GM19099 (cell line): Measurements from ENCODE around the gene KEAP1.

ENCODE experiments used
- POLR2A ChIP-seq: IDR thresholded peaks from 3 replicates; pipeline ENCODE4 v1.6.1; 2011; ENCODE audit warnings: low read depth; ENCODE audit not compliant: insufficient read length; ENCODE audit errors: extremely low read depth

The KEAP1 gene

DNA sequence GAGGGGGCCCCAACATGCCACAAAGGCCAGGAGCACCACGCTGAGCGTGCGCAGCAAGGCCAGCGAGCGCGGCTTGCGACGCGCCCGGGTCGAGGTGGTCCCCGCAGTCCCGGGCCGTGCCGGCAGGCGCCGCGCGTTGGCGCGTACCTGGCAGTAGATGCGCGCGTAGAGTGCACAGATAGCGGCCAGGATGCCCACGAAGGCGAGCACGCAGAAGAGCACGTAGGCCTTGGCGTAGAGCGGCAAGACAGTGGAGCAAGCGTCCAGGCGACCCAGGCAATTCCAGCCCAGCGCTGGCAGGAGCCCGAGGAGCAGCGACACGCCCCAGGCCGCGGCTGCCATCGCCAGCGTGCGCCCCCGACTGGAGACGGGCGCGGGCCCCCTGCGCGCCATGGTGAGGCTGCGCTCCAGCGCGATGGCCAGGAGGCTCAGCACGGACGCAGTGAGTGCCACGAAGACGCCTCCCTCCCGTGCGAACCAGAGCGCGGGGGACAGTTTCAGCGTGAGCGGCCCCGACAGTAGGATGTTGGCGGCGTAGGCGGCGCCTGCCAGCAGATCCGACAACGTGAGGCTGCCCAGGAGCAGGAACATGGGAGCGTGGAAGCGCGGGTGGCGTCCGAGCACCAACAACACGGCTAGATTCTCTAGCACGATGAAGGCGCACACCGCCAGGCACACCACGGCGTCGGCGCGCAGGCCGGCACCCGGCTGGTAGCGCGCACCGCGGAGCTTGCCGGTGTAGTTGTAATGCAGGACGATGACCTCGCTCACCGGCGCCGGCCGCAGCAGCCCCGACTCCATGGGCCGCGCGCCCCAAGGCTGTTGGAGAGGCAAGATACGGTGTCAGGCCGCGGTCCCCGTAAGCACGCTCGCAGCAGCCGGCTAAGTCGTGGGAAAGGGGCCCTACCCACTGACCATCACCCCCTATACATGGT lies 11.3 kb upstream of the KEAP1 start:
- no peak for TF ChIP-seq POLR2A

DNA sequence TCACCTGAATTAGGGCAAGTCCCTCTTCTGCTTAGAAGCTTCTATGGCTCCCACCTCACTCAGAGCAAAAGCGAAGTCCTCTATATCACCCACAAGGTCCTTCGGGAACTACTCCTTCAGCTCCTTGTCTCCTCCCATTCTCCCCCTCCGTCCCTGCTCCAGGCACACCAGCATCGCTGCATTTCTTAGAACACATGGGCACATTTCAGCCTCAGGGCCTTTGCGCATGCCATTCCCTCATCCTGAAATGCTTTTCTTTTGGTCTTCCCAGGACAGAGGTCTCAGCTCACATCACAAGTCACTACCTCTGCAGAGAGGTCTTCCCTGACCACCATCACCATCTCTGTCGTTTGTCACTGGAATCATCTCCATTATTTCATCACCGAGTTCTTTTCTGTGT lies 10.1 kb upstream of the KEAP1 start:
- no peak for TF ChIP-seq POLR2A

GRCh38 chr19:10510301-10510802 lies 7.2 kb upstream of the KEAP1 start:
- no peak for TF ChIP-seq POLR2A

- no peak for TF ChIP-seq POLR2A
Measured at GRCh38 chr19:10508707-10509106, 5.6 kb upstream of the KEAP1 start.

DNA sequence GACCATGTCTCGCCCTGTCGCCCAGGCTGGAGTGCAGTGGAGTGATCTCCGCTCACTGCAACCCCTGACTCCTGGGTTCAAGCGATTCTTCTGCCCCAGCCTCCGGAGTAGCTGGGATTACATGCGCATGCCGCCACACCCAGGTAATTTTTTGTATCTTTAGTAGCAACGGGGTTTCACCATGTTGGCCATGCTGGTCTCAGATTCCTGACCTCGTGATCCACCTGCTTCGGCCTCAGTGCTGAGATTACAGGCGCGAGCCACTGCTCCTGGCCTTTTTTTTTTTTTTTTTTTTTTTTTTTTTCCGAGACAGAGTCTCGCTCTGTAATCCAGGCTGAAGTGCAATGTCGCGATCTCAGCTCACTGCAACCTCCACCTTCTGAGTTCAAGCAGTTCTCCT lies 4.9 kb upstream of the KEAP1 start:
- TF ChIP-seq POLR2A = no peak

GRCh38 chr19:10505583-10506229 lies 2.5 kb upstream of the KEAP1 start:
- no peak for TF ChIP-seq POLR2A

GRCh38 chr19:10502524-10503001 lies 593 bp downstream of the KEAP1 start:
- TF ChIP-seq POLR2A = peak; percentile 94

DNA sequence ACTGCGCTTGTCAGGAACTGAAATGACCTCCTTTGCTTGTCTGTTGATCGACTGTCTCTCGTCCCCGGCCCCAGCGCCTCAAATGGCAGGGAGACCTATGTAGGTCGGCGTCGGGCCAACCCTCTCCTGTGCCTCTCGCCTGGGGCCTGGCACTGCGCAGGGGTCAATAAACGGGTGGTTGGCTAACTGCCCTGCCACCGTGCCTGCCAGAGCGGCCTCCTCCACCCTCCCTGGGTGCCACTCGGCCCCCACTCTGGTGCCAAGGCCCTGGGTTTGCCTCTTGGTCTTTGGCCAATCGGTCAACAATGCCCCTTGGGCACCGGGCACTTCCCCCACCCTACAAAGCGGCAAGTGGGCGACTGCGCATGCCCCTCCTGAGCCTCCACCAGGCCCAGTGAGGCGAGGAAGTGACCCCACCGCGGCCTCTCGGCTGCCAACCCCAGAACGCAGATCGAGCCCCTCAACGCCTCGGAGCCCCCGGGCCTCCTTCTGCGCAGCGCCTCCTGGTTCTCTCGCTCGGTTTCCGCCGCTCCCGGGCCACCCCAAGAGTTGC lies 1.1 kb downstream of the KEAP1 start:
- no peak for TF ChIP-seq POLR2A

GRCh38 chr19:10500247-10500592 lies 2.9 kb downstream of the KEAP1 start:
- TF ChIP-seq POLR2A = no peak

DNA sequence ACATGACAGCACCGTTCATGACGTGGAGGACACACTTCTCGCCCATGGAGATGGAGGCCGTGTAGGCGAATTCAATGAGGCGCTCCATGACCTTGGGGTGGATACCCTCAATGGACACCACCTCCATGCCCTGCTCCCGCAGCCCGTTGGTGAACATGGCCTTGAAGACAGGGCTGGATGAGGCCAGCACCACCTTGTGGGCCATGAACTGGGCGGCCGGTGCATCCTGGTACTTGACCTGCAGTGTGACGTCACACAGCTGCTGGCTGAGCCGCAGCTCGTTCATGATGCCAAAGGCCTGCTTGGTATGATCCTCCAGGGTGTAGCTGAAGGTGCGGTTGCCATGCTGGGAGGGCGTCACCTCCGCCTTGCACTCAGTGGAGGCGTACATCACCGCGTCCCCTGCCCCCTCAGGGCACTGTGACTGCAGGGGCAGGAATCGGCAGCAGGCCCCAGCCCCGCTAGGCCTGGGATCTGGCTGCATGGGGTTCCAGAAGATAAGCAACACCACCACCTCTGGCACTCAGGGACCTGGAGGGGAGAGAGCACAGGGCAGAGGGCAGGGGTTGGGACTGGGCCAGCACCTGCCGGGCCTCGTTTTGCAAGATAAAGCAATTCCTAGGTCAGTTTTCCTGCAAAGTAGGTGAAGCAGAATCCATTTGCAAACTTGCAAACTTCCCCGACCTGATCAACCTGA lies 3.5 kb downstream of the KEAP1 start:
- TF ChIP-seq POLR2A = no peak

DNA sequence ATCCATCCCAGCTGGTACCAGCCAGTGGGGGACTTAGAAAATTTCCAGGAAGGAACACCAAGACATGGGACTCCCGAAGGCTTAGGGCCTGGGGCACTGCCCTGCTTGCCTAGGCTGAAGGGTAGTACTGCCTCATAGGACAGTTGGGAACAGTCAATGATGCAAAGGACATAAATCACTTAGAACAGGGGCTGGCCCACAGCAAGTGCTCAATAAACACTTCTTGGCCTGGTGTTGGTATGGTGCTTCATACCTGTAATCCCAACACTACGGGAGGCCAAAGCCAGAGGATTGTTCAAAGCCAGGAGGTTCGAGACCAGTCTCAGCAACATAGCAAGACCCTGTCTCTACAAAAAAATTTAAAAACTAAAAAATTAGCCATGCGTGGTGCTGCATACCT lies 5.8 kb downstream of the KEAP1 start:
- no peak for TF ChIP-seq POLR2A

DNA sequence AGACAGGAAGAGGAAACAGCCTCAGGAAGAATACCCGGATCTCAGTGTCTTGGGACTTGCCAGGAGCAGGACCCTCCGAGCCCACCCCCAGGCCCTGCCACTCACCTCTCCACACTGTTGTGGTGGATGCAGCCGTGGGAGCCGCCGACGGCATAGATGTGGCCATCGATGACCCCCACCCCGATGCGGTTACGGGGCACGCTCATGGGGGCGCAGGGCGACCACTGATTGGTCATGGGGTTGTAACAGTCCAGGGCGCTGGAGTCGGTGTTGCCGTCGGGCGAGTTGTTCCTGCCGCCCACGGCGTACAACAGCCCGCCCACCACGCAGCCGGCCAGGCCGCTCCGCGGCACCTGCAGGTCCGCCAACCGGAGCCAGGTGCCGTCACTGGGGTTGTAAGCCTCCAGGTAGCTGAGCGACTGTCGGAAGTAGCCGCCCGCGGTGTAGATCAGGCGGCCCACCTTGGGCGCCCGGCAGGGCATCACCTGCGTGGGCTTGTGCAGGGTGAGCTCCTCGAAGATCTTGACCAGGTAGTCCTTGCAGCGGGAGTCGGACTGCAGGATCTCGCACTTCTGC lies 11.6 kb downstream of the KEAP1 start:
- TF ChIP-seq POLR2A = no peak

GRCh38 chr19:10486551-10486950 lies 16.6 kb downstream of the KEAP1 start:
- no peak for TF ChIP-seq POLR2A

DNA sequence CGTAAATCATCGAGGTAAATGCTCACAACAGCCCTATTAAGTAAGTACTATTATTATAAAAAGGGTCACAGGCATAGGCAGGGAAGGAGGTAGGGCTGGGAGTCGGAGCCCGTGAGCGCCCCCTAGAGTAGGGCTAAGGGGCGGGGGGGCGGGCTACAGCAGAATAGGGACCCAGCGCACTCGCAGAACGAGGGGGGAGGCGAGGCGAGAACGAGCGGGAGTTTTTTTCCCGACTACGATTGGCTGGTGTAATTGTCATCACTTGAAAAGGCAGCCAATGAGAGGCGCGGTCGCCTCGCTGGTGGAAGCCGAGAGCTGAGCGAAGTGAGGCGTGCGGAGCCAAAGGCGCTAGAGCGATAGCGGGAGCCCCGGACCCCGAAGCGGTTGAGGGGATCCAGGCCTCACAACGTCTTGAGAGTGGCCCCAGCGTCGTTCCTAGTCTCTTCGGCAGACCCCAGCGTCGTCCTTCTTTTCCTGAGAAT lies 24.2 kb downstream of the KEAP1 start:
- no peak for TF ChIP-seq POLR2A

GRCh38 chr19:10478476-10478875 lies 24.7 kb downstream of the KEAP1 start:
- no peak for TF ChIP-seq POLR2A
